NCI-H1436 treated with DMSO at 0.1 percent for 48 hours (cell line): Measurements from ENCODE around the gene GAPVD1.
"Not testable (repeated sequence)": the region's sequence is repeated elsewhere in the genome, so short reads cannot be mapped to it uniquely, and the experiment has no call there.

Experiments
- DNase-seq: peaks from one replicate; lab custom pipeline; 2025; lab: John Stamatoyannopoulos, UW

GAPVD1 gene

DNA sequence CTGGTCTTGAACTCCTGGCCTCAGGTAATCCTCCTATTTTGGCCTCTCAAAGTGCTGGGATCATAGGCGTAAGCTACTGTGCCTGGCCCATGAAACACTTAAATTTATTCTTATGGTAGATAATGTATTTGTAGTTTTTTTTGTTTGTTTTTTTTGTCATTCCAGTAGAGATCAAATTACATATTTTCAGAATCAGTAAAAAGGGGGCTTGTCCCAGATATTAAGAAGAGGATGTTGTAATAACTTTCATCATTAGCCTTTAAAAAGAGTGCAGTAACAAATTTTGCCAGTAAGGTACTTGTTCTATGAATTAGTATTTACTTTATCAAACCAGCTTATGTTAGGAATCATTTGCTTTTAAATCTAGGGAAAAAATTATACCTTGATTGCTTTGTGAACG, 42.6 kb downstream of the GAPVD1 start:
- no peak for DNase-seq

DNA sequence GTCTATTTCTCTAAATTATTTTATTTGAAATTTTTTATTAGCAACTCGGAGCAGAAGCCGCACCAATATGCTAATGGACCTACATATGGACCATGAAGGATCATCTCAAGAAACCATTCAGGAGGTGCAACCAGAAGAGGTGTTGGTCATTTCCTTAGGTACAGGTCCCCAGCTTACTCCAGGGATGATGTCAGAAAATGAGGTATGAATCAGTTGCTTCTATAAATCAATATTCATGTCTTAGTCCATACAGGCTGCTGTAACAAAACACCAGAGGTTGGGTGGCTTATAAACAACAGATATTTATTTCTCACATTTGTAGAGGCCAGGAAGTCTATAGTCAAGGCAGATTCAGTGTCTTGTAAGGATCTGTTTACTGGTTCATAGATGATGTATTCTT, 50.8 kb downstream of the GAPVD1 start:
- no peak for DNase-seq

DNA sequence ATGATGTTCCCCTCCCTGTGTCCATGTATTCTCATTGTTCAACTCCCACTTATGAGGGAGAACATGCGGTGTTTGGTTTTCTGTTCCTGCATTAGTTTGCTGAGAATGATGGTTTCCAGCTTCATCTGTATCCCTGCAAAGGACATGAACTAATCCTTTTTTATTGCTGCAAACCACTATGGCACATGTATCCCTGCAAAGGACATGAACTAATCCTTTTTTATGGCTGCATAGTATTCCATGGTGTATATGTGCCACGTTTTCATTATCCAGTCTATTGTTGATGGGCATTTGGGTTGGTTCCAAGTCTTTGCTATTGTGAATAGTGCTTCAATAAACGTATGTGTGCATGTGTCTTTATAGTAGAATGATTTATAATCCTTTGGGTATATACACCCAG, 54.7 kb downstream of the GAPVD1 start:
- not testable (repeated sequence) for DNase-seq

DNA sequence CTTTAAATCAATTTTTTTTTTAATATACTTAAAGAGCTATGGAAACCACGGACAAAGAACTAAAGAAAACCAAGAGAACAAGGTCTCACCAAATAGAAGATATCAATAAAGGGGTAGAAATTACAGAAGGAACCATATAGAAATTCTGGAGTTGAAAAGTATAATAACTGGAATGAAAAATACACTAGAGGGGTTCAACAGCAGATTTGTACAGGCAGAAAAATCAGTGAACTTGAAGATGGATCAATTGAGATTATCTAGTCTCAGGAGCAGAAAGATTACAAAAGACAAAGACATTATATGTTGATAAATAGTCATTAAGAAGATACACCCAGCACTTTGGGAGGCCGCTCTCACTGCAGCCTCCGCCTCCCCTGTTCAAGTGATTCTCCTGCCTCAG, 56.1 kb downstream of the GAPVD1 start:
- no peak for DNase-seq

DNA sequence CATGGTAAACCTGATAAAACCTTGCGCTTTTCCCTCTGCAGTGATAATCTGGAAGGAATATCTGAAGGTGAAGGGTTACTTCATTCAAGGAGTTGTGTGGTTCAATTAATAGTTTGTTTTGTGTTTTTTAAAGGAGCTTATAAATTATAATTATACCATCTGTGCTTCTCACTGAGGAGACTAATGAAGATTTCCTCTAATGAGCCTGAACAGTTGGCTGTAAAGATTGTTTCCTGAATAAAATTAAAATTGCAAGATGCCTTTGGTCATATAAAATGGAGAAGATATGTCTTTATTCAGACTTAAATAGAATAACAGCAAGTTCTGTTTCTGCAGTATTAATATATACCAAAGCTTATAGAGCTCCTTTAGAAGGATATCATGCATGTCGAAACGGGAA, 59.9 kb downstream of the GAPVD1 start:
- no peak for DNase-seq

DNA sequence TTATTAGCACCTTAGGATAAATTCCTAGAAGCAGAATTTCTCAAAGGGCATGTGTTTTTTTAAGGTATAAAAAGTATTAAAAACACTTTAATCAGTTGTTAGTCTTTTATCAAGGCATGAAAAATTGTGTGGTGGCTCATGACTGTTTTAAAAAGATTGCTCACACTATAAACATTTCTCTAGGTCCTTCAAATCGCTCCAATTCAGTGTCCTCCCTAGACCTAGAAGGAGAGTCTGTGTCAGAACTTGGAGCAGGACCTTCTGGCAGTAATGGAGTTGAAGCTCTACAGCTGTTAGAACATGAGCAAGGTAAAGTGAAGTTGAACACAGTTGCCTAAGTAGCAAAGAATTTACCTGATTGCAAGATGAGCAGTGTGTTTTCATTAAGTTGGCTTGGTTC, 62.0 kb downstream of the GAPVD1 start:
- DNase-seq: no peak

DNA sequence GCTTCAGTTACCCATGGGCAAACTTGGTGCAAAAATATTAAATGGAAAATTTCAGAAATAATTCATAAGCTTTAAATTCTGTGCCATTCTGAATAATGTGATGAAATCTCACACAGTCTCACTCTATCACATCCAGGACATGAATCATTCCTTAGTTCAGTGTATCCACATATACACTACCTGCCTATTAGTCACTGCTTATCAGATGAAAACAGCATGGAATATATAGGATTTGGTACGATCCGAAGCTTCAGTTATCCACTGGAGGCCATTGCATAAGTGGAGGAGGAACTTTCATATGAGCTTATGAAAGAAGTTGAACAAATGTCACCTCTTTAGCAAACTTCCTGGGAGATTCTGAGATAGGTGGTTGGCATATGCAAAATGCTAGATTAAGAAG, 64.2 kb downstream of the GAPVD1 start:
- DNase-seq: no peak

DNA sequence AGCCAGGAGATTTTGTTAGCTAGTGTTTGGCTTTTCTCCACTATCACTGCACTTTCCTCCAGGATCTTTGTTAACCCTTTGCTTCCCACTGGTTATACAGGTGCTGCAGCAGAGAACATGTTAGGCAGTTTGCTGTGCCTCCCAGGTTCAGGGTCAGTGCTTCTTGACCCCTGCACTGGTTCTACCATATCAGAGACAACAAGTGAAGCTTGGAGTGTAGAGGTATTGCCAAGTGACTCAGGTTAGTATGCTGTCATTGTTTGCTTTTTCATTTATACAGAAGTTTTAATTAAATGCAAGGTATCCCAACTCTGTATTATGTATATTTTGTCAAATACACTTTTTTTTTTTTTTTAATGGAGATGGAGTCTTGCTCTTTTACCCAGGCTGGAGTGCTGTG, 68.4 kb downstream of the GAPVD1 start:
- no peak for DNase-seq

DNA sequence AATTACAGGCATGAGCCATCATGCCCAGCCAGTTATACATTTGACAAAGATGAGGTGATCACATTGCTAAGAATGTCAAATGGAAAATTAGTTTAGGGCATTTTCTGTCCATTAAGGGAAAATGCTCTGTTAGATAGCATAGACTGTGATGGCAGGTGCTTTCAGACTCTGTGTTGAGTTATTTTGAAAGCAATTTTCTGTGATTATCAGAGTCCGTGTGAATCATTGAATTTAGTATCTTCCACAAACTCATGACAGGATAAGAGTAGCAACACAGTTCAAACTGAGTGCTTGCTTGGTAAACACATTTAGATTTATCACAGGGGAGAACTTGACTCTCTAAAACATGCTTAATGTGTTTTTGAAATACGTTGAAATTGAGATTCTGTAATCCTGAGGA, 69.0 kb downstream of the GAPVD1 start:
- no peak for DNase-seq

DNA sequence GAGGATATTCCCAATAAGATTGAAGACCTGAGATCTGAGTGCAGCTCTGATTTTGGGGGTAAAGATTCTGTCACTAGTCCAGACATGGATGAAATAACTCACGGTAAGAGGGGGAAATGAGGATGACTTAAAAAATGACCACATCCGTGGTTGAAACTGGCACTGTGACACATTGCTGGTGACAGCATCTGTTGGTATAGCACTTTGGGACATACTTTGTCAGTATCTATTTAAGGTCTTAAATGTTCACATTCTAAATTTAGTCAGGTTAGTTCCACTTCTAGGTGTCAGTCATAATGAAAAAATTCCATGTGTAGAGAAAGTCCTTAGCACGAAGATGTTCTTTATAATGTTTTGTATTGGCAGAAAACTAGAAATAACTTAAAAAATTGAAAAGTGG, 70.9 kb downstream of the GAPVD1 start:
- no peak for DNase-seq

DNA sequence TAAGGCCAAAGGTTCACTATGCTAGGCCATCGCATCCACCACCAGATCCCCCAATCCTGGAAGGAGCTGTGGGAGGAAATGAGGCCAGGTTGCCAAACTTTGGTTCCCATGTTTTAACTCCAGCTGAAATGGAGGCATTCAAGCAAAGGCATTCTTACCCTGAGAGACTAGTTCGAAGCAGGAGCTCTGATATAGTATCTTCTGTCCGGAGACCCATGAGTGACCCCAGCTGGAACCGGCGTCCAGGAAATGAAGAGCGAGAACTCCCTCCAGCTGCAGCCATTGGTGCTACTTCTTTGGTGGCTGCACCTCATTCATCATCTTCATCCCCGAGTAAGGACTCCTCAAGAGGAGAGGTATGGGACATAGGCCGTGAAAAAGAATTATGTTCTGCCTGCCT, 75.6 kb downstream of the GAPVD1 start:
- no peak for DNase-seq

DNA sequence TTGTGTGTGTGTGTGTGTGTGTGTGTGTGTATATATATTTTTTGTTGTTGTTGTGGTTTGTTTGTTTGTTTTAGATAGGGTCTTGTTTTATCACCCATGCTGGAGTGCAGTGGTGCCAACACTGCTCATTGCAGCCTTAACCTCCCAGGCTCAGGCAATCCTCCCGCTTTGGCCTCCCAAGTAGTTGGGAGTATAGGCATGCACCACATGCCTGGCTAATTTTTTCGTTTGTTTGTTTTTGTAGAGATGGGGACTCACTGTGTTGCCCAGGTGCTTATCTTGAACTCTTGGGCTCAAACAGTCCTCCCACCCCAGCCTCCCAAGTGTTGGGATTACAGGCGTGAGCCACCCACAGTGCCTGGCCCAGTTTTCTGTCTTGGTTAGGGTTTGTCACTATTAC, 77.3 kb downstream of the GAPVD1 start:
- DNase-seq: no peak

DNA sequence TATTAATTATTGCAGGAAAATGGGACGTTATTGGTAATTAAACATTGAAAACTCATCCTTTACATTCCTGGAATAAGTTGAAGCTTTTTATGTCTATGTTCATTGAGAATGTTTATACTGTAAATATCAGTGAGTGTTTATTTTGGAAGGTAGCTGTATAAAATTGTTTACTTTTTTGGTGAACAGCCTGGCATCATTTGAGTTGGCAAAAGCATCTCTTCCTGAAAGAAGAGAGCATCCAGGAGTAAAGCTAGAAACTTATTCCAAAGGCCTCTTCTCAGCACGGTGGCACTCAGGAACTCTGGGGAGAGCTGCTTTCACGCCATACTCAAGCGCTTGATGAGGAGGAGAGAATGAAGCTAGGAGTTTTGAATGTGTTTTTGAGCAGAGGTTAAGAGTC, 79.9 kb downstream of the GAPVD1 start:
- DNase-seq: no peak

DNA sequence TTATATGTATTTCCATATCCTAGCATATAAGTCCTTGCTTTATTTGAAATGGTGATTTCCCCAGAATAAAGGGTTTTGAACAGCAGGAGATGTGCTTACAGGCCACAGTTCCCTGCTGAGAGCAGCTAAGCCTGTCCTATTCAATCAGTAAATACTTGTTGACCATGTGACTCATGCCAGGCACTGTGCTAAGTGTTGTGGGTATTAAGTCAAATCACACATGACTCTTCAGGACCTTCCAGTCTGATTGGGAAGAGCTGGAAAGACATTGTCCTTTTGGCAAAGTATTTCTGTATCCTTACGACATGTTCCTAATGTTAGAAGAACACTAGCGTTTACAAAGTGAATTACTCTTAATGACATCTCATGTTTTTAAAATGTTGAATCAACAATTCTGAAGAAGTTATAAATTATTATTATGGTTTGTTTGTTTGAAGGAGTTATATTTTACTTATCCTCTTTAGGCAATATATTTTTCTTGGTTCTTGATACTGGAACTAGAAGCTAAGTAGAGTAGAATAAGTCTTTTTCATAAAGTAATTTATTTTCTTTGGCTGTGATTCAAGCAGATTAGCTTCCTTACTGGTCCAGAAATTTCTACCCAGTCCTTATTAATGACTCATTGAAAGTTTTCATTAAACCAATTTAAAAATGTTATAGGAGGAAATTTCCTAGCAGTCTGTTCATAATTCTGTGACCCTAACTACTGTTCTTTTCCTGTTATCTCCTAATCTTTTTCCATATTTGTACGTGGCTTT, 82.1 kb downstream of the GAPVD1 start:
- no peak for DNase-seq

DNA sequence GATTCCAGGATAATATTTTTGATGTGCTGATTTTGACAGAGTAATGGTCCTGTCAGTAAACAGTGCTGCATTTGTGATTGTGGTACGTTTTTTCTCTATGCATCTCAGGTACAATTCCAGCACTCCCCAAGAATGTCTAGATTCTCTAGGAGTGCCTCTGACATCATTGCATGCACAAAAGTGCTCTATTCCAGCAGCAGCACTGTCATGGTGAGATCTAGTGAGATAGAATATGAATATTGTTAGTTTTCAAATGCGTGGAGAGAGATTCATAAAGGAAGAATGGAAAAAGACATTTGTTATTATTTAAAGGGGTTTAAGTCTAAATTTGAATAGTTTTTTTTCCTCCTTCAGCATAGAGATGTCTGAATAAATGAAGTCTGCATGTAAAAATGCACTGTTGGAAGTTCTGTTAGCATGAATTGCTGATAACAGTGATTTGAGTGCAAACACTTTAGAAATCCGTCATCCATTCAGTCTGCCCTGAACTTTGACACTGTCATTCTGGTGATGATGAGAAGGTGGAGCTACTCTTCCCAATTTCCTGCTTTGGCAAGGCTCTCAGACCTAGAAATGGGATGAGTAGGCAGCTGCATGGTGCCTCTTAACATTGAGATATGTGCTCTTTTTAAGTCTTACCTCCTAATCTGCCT, 84.6 kb downstream of the GAPVD1 start:
- DNase-seq: no peak

DNA sequence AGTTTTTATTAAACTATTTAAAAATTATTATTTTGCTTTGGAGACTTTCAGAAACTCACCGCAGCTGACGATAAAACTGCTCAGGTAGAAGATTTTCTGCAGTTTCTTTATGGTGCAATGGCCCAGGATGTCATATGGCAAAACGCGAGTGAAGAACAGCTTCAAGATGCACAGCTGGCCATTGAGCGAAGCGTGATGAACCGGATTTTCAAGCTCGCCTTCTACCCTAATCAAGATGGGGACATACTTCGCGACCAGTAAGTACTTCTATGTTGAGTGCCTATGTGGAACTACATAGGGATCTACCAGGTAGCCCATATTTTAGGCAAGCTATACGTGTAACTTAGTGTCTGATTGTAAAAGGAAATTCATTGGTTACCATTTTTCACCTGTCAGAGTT, 94.0 kb downstream of the GAPVD1 start:
- DNase-seq: no peak

DNA sequence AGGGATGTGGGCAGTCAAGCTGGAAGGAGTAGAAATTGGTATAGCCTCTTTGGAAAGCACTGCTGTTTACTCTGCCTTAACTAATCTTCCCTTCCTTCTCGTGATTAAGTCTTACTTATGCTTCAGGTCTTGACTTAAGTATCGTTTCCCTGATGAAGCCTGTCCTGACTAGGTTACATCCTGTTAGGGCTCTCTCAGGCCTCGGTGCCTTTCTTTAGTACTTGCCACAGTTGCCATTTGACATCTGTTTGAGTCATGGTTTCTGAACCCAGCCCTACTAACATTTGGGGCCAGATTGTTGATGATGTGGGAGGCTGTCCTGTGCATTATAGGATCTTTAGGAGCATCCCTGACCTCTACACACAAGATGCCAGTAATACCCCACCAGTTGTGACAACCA, 94.4 kb downstream of the GAPVD1 start:
- DNase-seq: no peak

DNA sequence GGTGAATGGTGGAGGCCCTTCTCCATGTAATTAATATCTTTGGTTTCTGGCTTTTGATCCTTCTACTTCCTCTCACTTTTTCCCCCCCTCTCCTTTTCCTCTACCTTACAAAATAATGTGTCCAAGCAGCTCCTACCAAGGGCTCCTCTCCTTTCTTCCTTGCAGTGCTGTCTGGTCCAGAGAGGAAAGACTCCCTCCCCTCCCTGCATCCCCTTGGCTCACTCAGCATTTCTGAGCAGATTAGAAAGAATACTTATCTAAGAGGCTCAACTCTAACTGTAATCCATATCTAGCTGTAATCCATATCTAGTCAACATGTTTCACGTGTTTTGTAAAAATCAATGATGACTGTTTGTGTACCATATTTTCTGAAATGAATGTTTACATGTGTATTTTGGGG, 97.4 kb downstream of the GAPVD1 start:
- DNase-seq: no peak

DNA sequence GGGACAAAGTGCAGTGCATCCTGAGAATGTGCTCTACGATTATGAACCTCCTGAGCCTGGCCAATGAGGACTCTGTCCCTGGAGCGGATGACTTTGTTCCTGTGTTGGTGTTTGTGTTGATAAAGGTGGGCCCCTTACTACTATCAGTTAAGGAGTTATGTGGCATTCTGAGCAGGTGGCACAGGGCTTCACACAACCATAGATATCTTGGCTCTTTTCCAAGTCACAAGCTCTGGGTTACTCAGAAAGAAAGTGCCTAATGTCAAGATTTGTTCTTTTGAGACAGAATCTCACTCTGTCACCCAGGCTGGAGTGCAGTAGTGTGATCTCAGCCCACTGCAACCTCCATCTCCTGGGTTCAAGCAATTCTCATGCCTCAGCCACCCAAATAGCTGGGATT, 99.0 kb downstream of the GAPVD1 start:
- DNase-seq: no peak

DNA sequence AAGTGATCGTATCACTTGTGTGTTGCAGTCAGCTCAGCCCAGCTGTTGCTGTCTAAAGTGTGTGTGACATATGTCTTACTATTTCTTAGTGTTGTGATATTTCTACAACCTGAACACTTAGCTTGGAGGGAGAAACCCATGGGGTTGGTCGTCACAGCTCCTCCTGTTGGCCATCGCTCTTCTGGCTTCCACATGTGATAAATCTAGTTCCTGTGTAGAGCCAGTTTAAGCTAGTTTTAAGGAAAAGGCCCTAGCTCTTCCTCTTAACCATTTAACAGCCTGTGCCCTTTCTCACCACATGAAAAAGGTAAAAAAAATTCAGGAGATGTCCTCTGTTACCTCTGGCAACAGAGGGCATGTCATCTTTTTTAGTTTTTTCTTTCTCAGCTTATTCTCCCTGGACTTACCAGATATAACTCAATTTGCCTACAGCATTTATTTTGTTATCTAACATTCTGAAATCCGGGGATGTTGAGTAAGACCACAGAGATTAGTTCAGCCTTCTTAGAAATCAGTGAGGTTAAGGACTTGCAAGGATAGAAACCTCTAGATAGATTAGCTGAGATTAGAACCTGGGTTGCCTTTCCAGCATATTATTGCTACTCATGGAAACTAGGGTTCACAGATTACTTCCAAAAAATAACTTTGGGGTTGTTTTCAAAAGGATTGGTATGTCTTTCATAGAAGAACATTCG, 100.4 kb downstream of the GAPVD1 start:
- no peak for DNase-seq

DNA sequence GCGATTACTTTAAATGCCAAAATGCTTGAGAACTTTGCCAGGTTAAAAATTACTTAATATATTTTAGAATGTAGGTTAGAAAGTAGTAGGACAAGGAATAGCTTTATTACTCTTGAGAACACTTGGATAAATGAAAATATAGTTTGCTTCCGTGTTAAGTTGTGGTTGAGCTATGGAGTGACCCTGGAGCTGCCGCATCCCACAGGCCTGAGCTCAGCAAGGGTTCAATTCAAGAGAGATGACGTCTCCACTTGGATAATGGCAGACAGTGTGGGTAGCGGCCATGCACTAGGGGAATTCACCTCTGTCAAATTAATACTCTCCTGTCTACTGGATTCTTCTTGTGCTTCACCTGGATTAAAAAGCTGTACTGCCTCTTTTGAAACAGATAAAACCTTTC, 105.0 kb downstream of the GAPVD1 start:
- no peak for DNase-seq

DNA sequence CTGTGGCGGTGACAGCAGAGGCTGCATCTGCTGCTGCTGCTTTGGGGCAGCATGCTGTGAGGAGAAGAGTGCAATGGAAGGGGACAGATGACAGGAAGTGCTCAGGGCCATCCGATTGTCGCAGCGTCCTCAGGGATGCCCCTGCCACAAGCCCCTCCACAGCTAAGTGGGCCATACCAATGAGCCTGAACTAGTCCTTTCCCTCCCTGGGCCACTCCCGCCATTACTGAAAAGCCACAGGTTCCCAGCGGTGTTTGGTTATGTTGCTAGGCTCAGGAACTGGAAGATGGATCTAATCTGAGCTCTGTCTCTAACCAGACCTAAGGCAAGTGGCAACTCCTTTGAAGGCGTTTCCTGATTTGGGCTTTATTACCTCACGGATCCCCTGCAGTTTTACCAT, 109.2 kb downstream of the GAPVD1 start:
- DNase-seq: no peak

DNA sequence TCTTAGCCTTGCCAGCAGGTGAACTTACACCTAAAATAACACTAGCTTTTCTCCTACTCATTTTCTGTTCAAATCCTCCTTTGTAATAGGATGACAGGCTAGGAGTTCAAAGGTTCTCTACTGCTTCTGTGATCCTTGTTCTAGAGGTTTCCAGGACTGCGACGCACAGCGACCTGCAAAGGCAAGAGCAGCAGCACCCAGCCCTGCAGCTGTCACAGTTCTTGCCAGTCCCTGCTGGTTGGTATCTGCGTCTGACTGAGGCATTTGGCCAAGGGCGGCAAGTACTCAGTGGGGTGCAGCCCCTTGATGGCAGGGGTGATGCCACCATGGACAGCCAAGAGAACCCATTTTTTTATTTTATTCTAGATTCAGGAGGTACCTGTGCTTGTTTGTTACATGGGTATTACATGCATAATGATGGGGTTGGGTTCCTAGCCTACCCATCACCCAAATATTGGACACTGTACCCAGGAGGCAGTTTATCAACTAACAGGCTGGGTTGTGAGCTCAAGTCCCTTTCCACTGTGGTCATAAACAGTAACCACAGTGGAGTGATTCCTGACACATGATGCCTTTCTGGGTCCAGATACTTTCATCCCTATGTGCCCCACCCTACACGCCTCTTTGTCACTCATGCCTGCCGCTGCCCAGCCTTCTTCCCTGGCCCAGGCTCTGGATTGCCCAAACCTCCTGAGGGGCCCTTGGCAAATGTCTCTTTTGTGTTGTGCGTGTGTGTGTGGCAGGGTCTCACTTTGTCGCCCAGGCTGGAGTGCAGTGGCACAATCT, 111.0 kb downstream of the GAPVD1 start:
- no peak for DNase-seq
